ENCODE results near the gene MMP1.

DNA sequence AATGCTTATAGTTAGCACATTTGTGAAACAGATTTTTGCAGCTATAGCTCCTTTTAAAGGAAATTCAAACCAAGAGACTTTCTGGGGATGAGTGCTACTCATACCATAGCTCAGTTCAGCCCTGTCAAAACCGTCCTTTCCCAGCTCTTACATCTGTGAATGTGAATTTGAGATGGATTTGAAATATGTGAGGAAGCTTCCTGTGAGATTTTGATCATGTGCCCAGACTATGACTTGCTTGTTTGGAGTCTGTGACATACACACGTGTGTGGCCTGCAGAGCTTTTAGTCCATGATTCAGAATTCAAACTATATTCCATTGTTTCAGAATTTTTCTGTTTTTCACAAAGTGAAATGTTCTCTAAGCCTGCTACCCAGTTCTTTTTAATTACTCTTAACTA is 4.4 kb upstream of the MMP1 start:
- TF ChIP-seq CTCF (conservative IDR thresholded peaks at IDR 0.05; ENCODE audit: low read length): no peak
- TF ChIP-seq EZH2phosphoT487 (IDR thresholded peaks at IDR 0.05; ENCODE audit: borderline replicate concordance): no peak

All from Loucy (cell line).